HCT116 (cell line): ENCODE results near the gene CKB. TPM values are rescaled to one million over a fixed set of nuclear protein-coding genes. Genes with fewer than 3 reads are reported as not detected.
A peak's percentile ranks its signal among the peaks of the same experiment; 100 is the strongest.
"Not testable (repeated sequence)": the region's sequence is repeated elsewhere in the genome, so short reads cannot be mapped to it uniquely, and the experiment has no call there.

Source experiments
- ATAC-seq: fragments of 200-7000 bp; cut with Tn5 transposase; 2 replicates; pipeline ENCODE4 v1.9.1; 2020; ENCODE audit warnings: mild to moderate bottlenecking, moderate library complexity
- BruUV-seq: library from RNA; stranded (reverse); fragments of 400-500 nt; replicated peaks from 2 replicates; lab custom pipeline; 2021; lab: Mats Ljungman, UMichigan
- CTCF ChIA-PET: fragments of 300-600 bp; sonication (Branson Sonifier 250); formaldehyde crosslinking; loops from one replicate; lab custom pipeline; 2021; ENCODE audit warnings: antibody characterized with exemption; lab: Charles Lee
- POLR2A ChIA-PET: fragments of 300-600, 350-600 bp; sonication (Branson Sonifier 250); formaldehyde crosslinking; loops from one replicate; lab custom pipeline; 2021; ENCODE audit warnings: antibody characterized with exemption; lab: Charles Lee
- RAD21 ChIA-PET, 2 experiments: fragments of 300-600 bp; sonication (Branson Sonifier 250); formaldehyde crosslinking; loops; one replicate each; lab custom pipeline; 2023; ENCODE audit warnings: low total read pairs in 2 of 2; ENCODE audit not compliant: uncharacterized antibody in 2 of 2, unreplicated experiment in 2 of 2, low non-redundant PET in 1 of 2; lab: Charles Lee
- DNase-seq: peaks from one replicate; pipeline ENCODE4 v3.0.0-alpha.2; 2010; ENCODE audit warnings: low read depth, low spot score
- H2AFZ ChIP-seq: fragments of 200-600 bp; shearing (Covaris generic), sonication (generic); 2 replicates; pipeline ENCODE4 v1.6.1; 2017; ENCODE audit warnings: low read depth, mixed run types, mixed read lengths, antibody characterized with exemption, low read length; ENCODE audit not compliant: poor library complexity, severe bottlenecking
- H3K27ac ChIP-seq: 2 replicates; pipeline ENCODE4 v1.5.1; 2012; ENCODE audit warnings: low read depth, low read length
- H3K27me3 ChIP-seq: fragments of 200-600 bp; sonication (generic); 2 replicates; pipeline ENCODE4 v1.6.1; 2016; ENCODE audit warnings: mixed run types, low read length, mixed read lengths; ENCODE audit not compliant: insufficient read depth
- H3K36me3 ChIP-seq, 2 experiments: fragments of 200-500 bp in 1 of 2; fragments of 200-600 bp in 1 of 2; sonication (Bioruptor generic) in 1 of 2; sonication (generic) in 1 of 2; 2 replicates each; pipeline versions ENCODE4 v1.5.1 to v1.6.1; 2014 to 2016; ENCODE audit warnings: low read length in 2 of 2, inconsistent platforms in 1 of 2, mixed read lengths in 1 of 2, mixed run types in 1 of 2; ENCODE audit not compliant: insufficient read depth in 2 of 2, control insufficient read depth in 1 of 2
- H3K4me1 ChIP-seq, 2 experiments: fragments of 200-600 bp in 1 of 2; sonication (generic) in 1 of 2; 2 replicates each; pipeline versions ENCODE4 v1.5.1 to v1.6.1; 2012 to 2017; ENCODE audit warnings: low read length in 2 of 2, inconsistent platforms in 1 of 2, mild to moderate bottlenecking in 1 of 2, mixed read lengths in 1 of 2, mixed run types in 1 of 2, moderate library complexity in 1 of 2; ENCODE audit not compliant: insufficient read depth in 2 of 2, control insufficient read depth in 1 of 2
- H3K4me2 ChIP-seq: fragments of 200-600 bp; sonication (generic); 2 replicates; pipeline ENCODE4 v1.6.1; 2017; ENCODE audit warnings: mixed run types, low read length, mixed read lengths
- H3K4me3 ChIP-seq, 2 experiments: fragments of 200-600 bp in 1 of 2; sonication (generic) in 1 of 2; replicated peaks in 1 of 2; 2 replicates each; pipeline ENCODE4 v1.5.1; 2011 to 2016; ENCODE audit warnings: low read length in 2 of 2, control low read depth in 1 of 2, low read depth in 1 of 2, mild to moderate bottlenecking in 1 of 2, mixed read lengths in 1 of 2, mixed run types in 1 of 2
- H3K79me2 ChIP-seq: fragments of 200-600 bp; sonication (generic); 2 replicates; pipeline ENCODE4 v1.6.1; 2017; ENCODE audit warnings: mild to moderate bottlenecking, mixed run types, low read length, moderate library complexity, mixed read lengths; ENCODE audit not compliant: insufficient read depth
- H3K9ac ChIP-seq: fragments of 200-600 bp; sonication (generic); 2 replicates; pipeline ENCODE4 v1.6.1; 2016; ENCODE audit warnings: low read length, mixed read lengths
- H3K9me2 ChIP-seq: fragments of 200-600 bp; sonication (generic), shearing (Covaris generic); 2 replicates; pipeline ENCODE4 v1.6.1; 2017; ENCODE audit warnings: mixed run types, mild to moderate bottlenecking, moderate library complexity; ENCODE audit not compliant: insufficient read depth
- H3K9me3 ChIP-seq, 2 experiments: fragments of 200-500 bp in 1 of 2; fragments of 200-600 bp in 1 of 2; sonication (Bioruptor generic) in 1 of 2; sonication (generic) in 1 of 2; 2 replicates each; pipeline ENCODE4 v1.6.1; 2014 to 2017; ENCODE audit warnings: low read length in 2 of 2, mixed read lengths in 2 of 2, inconsistent platforms in 1 of 2, low read depth in 1 of 2, mild to moderate bottlenecking in 1 of 2, mixed run types in 1 of 2, moderate library complexity in 1 of 2; ENCODE audit not compliant: control insufficient read depth in 1 of 2, insufficient read depth in 1 of 2
- H4K20me1 ChIP-seq: fragments of 200-600 bp; sonication (generic), shearing (Covaris generic); 2 replicates; pipeline ENCODE4 v1.6.1; 2017; ENCODE audit warnings: mixed run types, mild to moderate bottlenecking, moderate library complexity; ENCODE audit not compliant: insufficient read depth
- ATF3 ChIP-seq: IDR thresholded peaks from 2 replicates; pipeline ENCODE4 v1.6.1; 2012
- CEBPB ChIP-seq: IDR thresholded peaks from 2 replicates; pipeline ENCODE4 v1.6.1; 2012; ENCODE audit warnings: low read depth
- CTCF ChIP-seq, 3 experiments: fragments of 200-600 bp in 1 of 3; sonication (generic) in 1 of 3; IDR thresholded peaks in 2 of 3; conservative IDR thresholded peaks in 1 of 3; 2 replicates each; pipeline ENCODE4 v1.5.1; 2012 to 2017; ENCODE audit warnings: low read depth in 2 of 3, low read length in 2 of 3, antibody characterized with exemption in 1 of 3, borderline replicate concordance in 1 of 3, control low read depth in 1 of 3, mild to moderate bottlenecking in 1 of 3, mixed read lengths in 1 of 3, mixed run types in 1 of 3, moderate library complexity in 1 of 3; ENCODE audit not compliant: insufficient read depth in 1 of 3
- EGR1 ChIP-seq: IDR thresholded peaks from 2 replicates; pipeline ENCODE4 v1.6.1; 2012; ENCODE audit warnings: low read depth
- ELF1 ChIP-seq: IDR thresholded peaks from 2 replicates; pipeline ENCODE4 v1.6.1; 2012; ENCODE audit warnings: low read depth, borderline replicate concordance
- EZH2 ChIP-seq: fragments of 200-600 bp; sonication (generic); IDR thresholded peaks from 2 replicates; pipeline ENCODE4 v1.6.1; 2017; ENCODE audit warnings: antibody characterized with exemption, mixed run types
- EZH2phosphoT487 ChIP-seq: fragments of 200-600 bp; IDR thresholded peaks from 2 replicates; pipeline ENCODE4 v1.6.1; 2018; ENCODE audit warnings: antibody characterized with exemption, borderline replicate concordance
- FOSL1 ChIP-seq: IDR thresholded peaks from 2 replicates; pipeline ENCODE4 v1.6.1; 2012; ENCODE audit warnings: low read depth
- MAX ChIP-seq: IDR thresholded peaks from 2 replicates; pipeline ENCODE4 v1.6.1; 2012
- POLR2AphosphoS5 ChIP-seq: IDR thresholded peaks from 2 replicates; pipeline ENCODE4 v1.6.1; 2011; ENCODE audit warnings: mild to moderate bottlenecking, low read depth, low read length, moderate library complexity
- RAD21 ChIP-seq: IDR thresholded peaks from 2 replicates; pipeline ENCODE4 v1.6.1; 2012; ENCODE audit warnings: low read depth, mild to moderate bottlenecking
- SIN3A ChIP-seq: IDR thresholded peaks from 2 replicates; pipeline ENCODE4 v1.6.1; 2012; ENCODE audit warnings: low read depth
- SP1 ChIP-seq: IDR thresholded peaks from 2 replicates; pipeline ENCODE4 v1.6.1; 2012; ENCODE audit warnings: low read depth
- SRF ChIP-seq: IDR thresholded peaks from 2 replicates; pipeline ENCODE4 v1.6.1; 2012; ENCODE audit warnings: low read depth
- ZBTB33 ChIP-seq: IDR thresholded peaks from 2 replicates; pipeline ENCODE4 v1.6.1; 2011; ENCODE audit warnings: mild to moderate bottlenecking, low read length, moderate library complexity; ENCODE audit not compliant: insufficient replicate concordance; ENCODE audit errors: extremely low read depth
- ZNF274 ChIP-seq: fragments of 200-500 bp; sonication (Bioruptor generic); IDR thresholded peaks from 2 replicates; pipeline ENCODE4 v1.6.1; 2014; ENCODE audit warnings: mild to moderate bottlenecking, low read depth, low read length, inconsistent platforms
- intact Hi-C: fragments of 100-400 bp; cut with micrococcal nuclease; formaldehyde crosslinking; loops from 2 replicates; pipeline ENCODE4 v1.10.0; 2022
- total RNA-seq: library from RNA; stranded (reverse); gene quantifications from one replicate; pipeline ENCODE4 v1.2.1, GENCODE V29; 2021; ENCODE audit not compliant: unreplicated experiment

Gene CKB
- total RNA-seq, 1 experiment from 2014 or later: 605 TPM

- DNase-seq (no peak), ATAC-seq (peak; percentile 31)
- ChIA-PET POLR2A (no interaction called here), CTCF (no interaction called here), RAD21 (no interaction called here)
- Histone ChIP-seq H3K27ac (0 out of 2 replicates have a peak overlapping the region, but pooled peaks have one; percentile 12), H3K27me3 (no peaks in the 10 kb centered on the region), H3K4me1 (peaks cover 0 to 9% of the 10 kb centered on the region in 2 experiments; a peak in 2 of 4 replicates), H3K4me3 (no peak overlapping the region), H3K9me3 (no peaks in the 10 kb centered on the region), H3K79me2 (no peaks in the 10 kb centered on the region), H3K4me2 (no peak overlapping the region), H4K20me1 (no peaks in the 10 kb centered on the region), H2AFZ (no peak overlapping the region), H3K36me3 (peaks cover under 1 to 4% of the 10 kb centered on the region in 2 experiments; a peak in 2 of 4 replicates), H3K9ac (no peak overlapping the region), H3K9me2 (no peaks in the 10 kb centered on the region)
- no TSS peak for BruUV-seq
- no peak for TF ChIP-seq EGR1
- no peak for TF ChIP-seq ZNF274
- no peak for TF ChIP-seq CTCF (IDR thresholded peaks at IDR 0.05 in 2 of 3, conservative IDR thresholded peaks at IDR 0.05 in 1 of 3; ENCODE audit: borderline replicate concordance in 1 of 3, insufficient read depth in 1 of 3, low read depth in 2 of 3, low read length in 2 of 3)
- TF ChIP-seq SIN3A: no peak
- no peak for TF ChIP-seq SP1
- TF ChIP-seq MAX: no peak
- no peak for TF ChIP-seq EZH2
- TF ChIP-seq FOSL1: no peak
- TF ChIP-seq CEBPB: no peak
- no peak for TF ChIP-seq RAD21
- TF ChIP-seq ZBTB33: no peak
- TF ChIP-seq ATF3: no peak
- TF ChIP-seq SRF: no peak
- no peak for TF ChIP-seq EZH2phosphoT487
- no peak for TF ChIP-seq POLR2AphosphoS5
- TF ChIP-seq ELF1: no peak
- intact Hi-C loops: no loop called here
These were observed 9.7 kb downstream of the CKB start for GRCh38 chr14:103512701-103513611.

- H3K4me3 ChIP-seq, H3K9me2 ChIP-seq, H3K4me1 ChIP-seq, H3K9me3 ChIP-seq, H2AFZ ChIP-seq, H3K36me3 ChIP-seq, DNase-seq, H3K27ac ChIP-seq, RAD21 ChIA-PET, POLR2A ChIA-PET, H3K4me2 ChIP-seq, CTCF ChIA-PET, ATAC-seq, H4K20me1 ChIP-seq, H3K27me3 ChIP-seq, H3K79me2 ChIP-seq, BruUV-seq, intact Hi-C loops, H3K9ac ChIP-seq: not testable (repeated sequence)
These were observed 10.4 kb downstream of the CKB start for GRCh38 chr14:103512180-103512579.
